K562 (cell line): Measurements from ENCODE around the gene LPXN. TPM values are rescaled to one million over a fixed set of nuclear protein-coding genes. Genes with fewer than 3 reads are reported as not detected.

ENCODE experiments used
- ATF1 ChIP-seq, 2 experiments: fragments of 450-650 bp in 1 of 2; IDR thresholded peaks; 2 replicates each; pipeline ENCODE4 v1.6.1; 2016; ENCODE audit warnings: missing compliant biosample characterization in 1 of 2, missing genetic modification characterization in 1 of 2
- ATF3 ChIP-seq, 2 experiments: fragments of 450-650 bp in 1 of 2; sonication (generic) in 1 of 2; formaldehyde crosslinking in 1 of 2; IDR thresholded peaks in 1 of 2; conservative IDR thresholded peaks in 1 of 2; 2 replicates each; pipeline versions ENCODE4 v1.6.1 to v1.8.1; 2016 to 2023; ENCODE audit warnings: mild to moderate bottlenecking in 2 of 2, moderate library complexity in 2 of 2, inconsistent platforms in 1 of 2, missing genetic modification reagents in 1 of 2
- CBX3 ChIP-seq, 2 experiments: IDR thresholded peaks; 1 replicate in 1 of 2; 2 replicates in 1 of 2; pipeline ENCODE4 v1.6.1; 2012; ENCODE audit warnings: inconsistent platforms in 2 of 2, low read length in 2 of 2, borderline replicate concordance in 1 of 2, control low read depth in 1 of 2
- CEBPG ChIP-seq, 3 experiments: fragments of 200-800 bp in 1 of 3; sonication (Bioruptor generic) in 1 of 3; sonication (generic) in 1 of 3; formaldehyde crosslinking in 1 of 3; IDR thresholded peaks in 2 of 3; conservative IDR thresholded peaks in 1 of 3; 2 replicates each; pipeline versions ENCODE4 v1.6.1 to v1.8.0; 2016 to 2022; ENCODE audit warnings: missing compliant biosample characterization in 2 of 3, missing genetic modification characterization in 2 of 3, mild to moderate bottlenecking in 1 of 3, missing genetic modification reagents in 1 of 3
- CSDE1 ChIP-seq, 2 experiments: fragments of 450-650 bp; IDR thresholded peaks; 2 replicates each; pipeline ENCODE4 v1.6.1; 2016; ENCODE audit warnings: mild to moderate bottlenecking in 1 of 2
- ELF2 ChIP-seq: fragments of 250-450 bp; sonication (Bioruptor Pico); IDR thresholded peaks from 2 replicates; pipeline ENCODE4 v1.5.0; 2021; ENCODE audit warnings: mild to moderate bottlenecking
- HBP1 ChIP-seq: fragments of 450-650 bp; formaldehyde crosslinking; IDR thresholded peaks from 2 replicates; pipeline ENCODE4 v1.4.0; 2022; ENCODE audit warnings: missing genetic modification characterization
- HDAC3 ChIP-seq: fragments of 450-650 bp; IDR thresholded peaks from 2 replicates; pipeline ENCODE4 v1.6.1; 2018; ENCODE audit warnings: borderline replicate concordance, mild to moderate bottlenecking, moderate library complexity; ENCODE audit not compliant: partially characterized antibody
- JUN ChIP-seq, 2 experiments: sonication (generic) in 1 of 2; formaldehyde crosslinking in 1 of 2; IDR thresholded peaks; 2 replicates each; pipeline versions ENCODE4 v1.6.1 to v1.8.0; 2012 to 2022; ENCODE audit warnings: borderline replicate concordance in 2 of 2, mild to moderate bottlenecking in 2 of 2, improper control_type of control experiment in 1 of 2, low read depth in 1 of 2, low read length in 1 of 2, missing genetic modification reagents in 1 of 2
- KLF13 ChIP-seq: fragments of 450-650 bp; IDR thresholded peaks from 2 replicates; pipeline ENCODE4 v1.6.1; 2016; ENCODE audit warnings: missing genetic modification characterization, low read depth, mild to moderate bottlenecking, missing compliant biosample characterization, moderate library complexity, borderline replicate concordance
- MCM3 ChIP-seq: fragments of 450-650 bp; IDR thresholded peaks from 2 replicates; pipeline ENCODE4 v1.6.1; 2016
- NUFIP1 ChIP-seq: fragments of 450-650 bp; IDR thresholded peaks from 2 replicates; pipeline ENCODE4 v1.6.1; 2018; ENCODE audit not compliant: partially characterized antibody
- PKNOX1 ChIP-seq: fragments of 450-650 bp; IDR thresholded peaks from 2 replicates; pipeline ENCODE4 v1.6.1; 2016
- RFX5 ChIP-seq: IDR thresholded peaks from 2 replicates; pipeline ENCODE4 v1.6.1; 2011; ENCODE audit warnings: low read depth, mild to moderate bottlenecking, improper control_type of control experiment, low read length
- SIN3A ChIP-seq, 2 experiments: fragments of 150-350 bp in 1 of 2; IDR thresholded peaks; 2 replicates each; pipeline ENCODE4 v1.6.1; 2011 to 2016; ENCODE audit warnings: borderline replicate concordance in 2 of 2, low read depth in 2 of 2, low read length in 2 of 2, mild to moderate bottlenecking in 2 of 2, moderate library complexity in 2 of 2; ENCODE audit not compliant: control insufficient read depth in 1 of 2
- TFAP4 ChIP-seq: sonication (generic); formaldehyde crosslinking; IDR thresholded peaks from 2 replicates; pipeline ENCODE4 v1.8.0; 2022; ENCODE audit warnings: missing genetic modification reagents, mild to moderate bottlenecking, moderate library complexity, borderline replicate concordance
- TRIM24 ChIP-seq, 2 experiments: fragments of 450-650 bp; IDR thresholded peaks; 2 replicates each; pipeline ENCODE4 v1.6.1; 2016
- ZNF263 ChIP-seq: sonication (generic); formaldehyde crosslinking; IDR thresholded peaks from 2 replicates; pipeline ENCODE4 v1.8.0; 2022; ENCODE audit warnings: mild to moderate bottlenecking, missing genetic modification reagents, borderline replicate concordance
- ZNF655 ChIP-seq: fragments of 250-450 bp; sonication (Bioruptor Pico); IDR thresholded peaks from 2 replicates; pipeline ENCODE4 v1.5.0; 2021
- ZNF695 ChIP-seq: fragments of 450-650 bp; formaldehyde crosslinking; IDR thresholded peaks from 2 replicates; pipeline ENCODE4 v1.4.0; 2020; ENCODE audit warnings: mild to moderate bottlenecking, moderate library complexity
- ZNF778 ChIP-seq: fragments of 450-650 bp; formaldehyde crosslinking; IDR thresholded peaks from 2 replicates; pipeline ENCODE4 v1.4.0; 2020; ENCODE audit warnings: mild to moderate bottlenecking, moderate library complexity
- polyA plus RNA-seq, 8 experiments: library from polyadenylated mRNA; depleted of rRNA in 4 of 8; stranded (reverse) in 5 of 8; unstranded in 3 of 8; fragments of >200 nt; fragmentation: Nextera tagmentation in 2 of 8; fragmentation: Illumina TruSeq in 1 of 8; extraction: Ambion mirVana in 2 of 8; extraction: Trizol in 1 of 8; gene quantifications; 2 replicates each; pipeline versions ENCODE4 v1.2.1 to v1.2.3, GENCODE V29; 2011 to 2014; ENCODE audit warnings: inconsistent platforms in 1 of 8, missing spikeins in 1 of 8
- total RNA-seq, 7 experiments: library from RNA; depleted of rRNA in 6 of 7; stranded (reverse); fragments of >200 nt in 6 of 7; fragmentation: Illumina TruSeq in 2 of 7; extraction: Trizol in 2 of 7; gene quantifications; 2 replicates each; pipeline versions ENCODE4 v1.2.1 to v1.2.3, GENCODE V29; 2011 to 2021; ENCODE audit warnings: low replicate concordance in 1 of 7

Gene LPXN
- total and polyA plus RNA-seq, 9 of the 15 experiments (the other 6 are each of a cell fraction or from before 2014, with no cell fraction given): 0.73 to 3.1 (median 2.0) TPM

- TF ChIP-seq KLF13 (tag) (no peak), RFX5 (no peak), NUFIP1 (no peak), ELF2 (CRISPR knock-in tag) (0 out of 2 replicates have a peak, but pooled peaks have one; percentile 14), ATF3 (IDR thresholded peaks at IDR 0.05) (peak; percentile 48; the same call in 1 of the 2 replicates), ATF3 (CRISPR knock-in tag; conservative IDR thresholded peaks at IDR 0.05) (no peak), HBP1 (CRISPR knock-in tag) (no peak), ZNF695 (CRISPR knock-in tag) (no peak), ZNF655 (CRISPR knock-in tag) (no peak), ATF1 (CRISPR knock-in tag; IDR thresholded peaks at IDR 0.05) (no peak), ATF1 (tag; IDR thresholded peaks at IDR 0.05) (no peak), CBX3 (IDR thresholded peaks at IDR 0.05; ENCODE audit: borderline replicate concordance in 1 of 2, low read length in 2 of 2) (no peak), SIN3A (IDR thresholded peaks at IDR 0.05; ENCODE audit: borderline replicate concordance in 2 of 2, control insufficient read depth in 1 of 2, low read depth in 2 of 2, low read length in 2 of 2) (no peak), TFAP4 (no peak), MCM3 (no peak), JUN (IDR thresholded peaks at IDR 0.05; ENCODE audit: borderline replicate concordance, low read depth, low read length) (peak; percentile 50; the same call in 1 of the 2 replicates), JUN (CRISPR knock-in tag; IDR thresholded peaks at IDR 0.05; ENCODE audit: borderline replicate concordance) (no peak), HDAC3 (no peak), PKNOX1 (no peak), CSDE1 (IDR thresholded peaks at IDR 0.05) (no peak), TRIM24 (IDR thresholded peaks at IDR 0.05) (no peak), ZNF778 (CRISPR knock-in tag) (no peak), ZNF263 (CRISPR knock-in tag) (no peak), CEBPG (CRISPR knock-in tag; IDR thresholded peaks at IDR 0.05) (no peak), CEBPG (tag; conservative IDR thresholded peaks at IDR 0.05 in 1 of 2, IDR thresholded peaks at IDR 0.05 in 1 of 2) (no peak)
Measured at GRCh38 chr11:58573451-58574104, 2.1 kb downstream of the LPXN start (continued).
